Smooth muscle cell (in vitro differentiated cells): ENCODE measurements around the gene KCNJ4. TPM values are rescaled to one million over a fixed set of nuclear protein-coding genes. Genes with fewer than 3 reads are reported as not detected.

Experiments used
- DNase-seq: peaks from one replicate; lab custom pipeline; 2025; ENCODE audit not compliant: unreplicated experiment; lab: John Stamatoyannopoulos, UW
- H2AFZ ChIP-seq: fragments of 200-600 bp; sonication (generic); 2 replicates; pipeline ENCODE4 v1.6.0; 2016; ENCODE audit warnings: antibody characterized with exemption, low read depth, mild to moderate bottlenecking
- H3F3A ChIP-seq: fragments of 200-600 bp; sonication (generic); 2 replicates; pipeline ENCODE4 v1.6.0; 2017; ENCODE audit warnings: antibody characterized with exemption, low read depth
- H3K27ac ChIP-seq: fragments of 200-600 bp; sonication (generic); 2 replicates; pipeline ENCODE4 v1.5.1; 2016; ENCODE audit warnings: low read depth, mild to moderate bottlenecking
- H3K27me3 ChIP-seq: fragments of 200-600 bp; sonication (generic); 2 replicates; pipeline ENCODE4 v1.6.1; 2016; ENCODE audit warnings: low read depth, mild to moderate bottlenecking
- H3K36me3 ChIP-seq: fragments of 200-600 bp; sonication (generic); 2 replicates; pipeline ENCODE4 v1.5.1; 2016; ENCODE audit warnings: low read depth
- H3K4me1 ChIP-seq: fragments of 200-600 bp; sonication (generic); 2 replicates; pipeline ENCODE4 v1.5.1; 2016; ENCODE audit warnings: low read depth
- H3K4me2 ChIP-seq: fragments of 200-600 bp; sonication (generic); 2 replicates; pipeline ENCODE4 v1.6.0; 2016; ENCODE audit warnings: mild to moderate bottlenecking
- H3K4me3 ChIP-seq: fragments of 200-600 bp; sonication (generic); 2 replicates; pipeline ENCODE4 v1.5.1; 2016; ENCODE audit warnings: mild to moderate bottlenecking
- H3K79me2 ChIP-seq: fragments of 200-600 bp; sonication (generic); 2 replicates; pipeline ENCODE4 v1.6.0; 2016; ENCODE audit warnings: low read depth, mild to moderate bottlenecking
- H3K9ac ChIP-seq: fragments of 200-600 bp; sonication (generic); 2 replicates; pipeline ENCODE4 v1.6.0; 2016; ENCODE audit warnings: low read depth
- H3K9me3 ChIP-seq: fragments of 200-600 bp; sonication (generic); replicated peaks from 2 replicates; pipeline ENCODE4 v1.5.1; 2016; ENCODE audit warnings: low read depth
- H4K20me1 ChIP-seq: fragments of 200-600 bp; sonication (generic); 2 replicates; pipeline ENCODE4 v1.6.0; 2016; ENCODE audit warnings: low read depth
- WGBS: methylation state at CpG from one replicate; pipeline ENCODE4 v1.1.7; 2016; ENCODE audit warnings: low lambda C conversion rate; 5-methylcytosine and 5-hydroxymethylcytosine counted together
- polyA plus RNA-seq: library from polyadenylated mRNA; unstranded; fragments of >200 nt; fragmentation: Nextera tagmentation; extraction: Ambion mirVana; gene quantifications from 2 replicates; pipeline ENCODE4 v1.2.1, GENCODE V29; 2016
- total RNA-seq: library from RNA; depleted of rRNA; stranded (reverse); fragments of >200 nt; gene quantifications from 2 replicates; pipeline ENCODE4 v1.2.3, GENCODE V29; 2014
- TF ChIP-seq, protein P1 (sequence below): fragments of 200-600 bp; sonication (generic); IDR thresholded peaks from 2 replicates; pipeline ENCODE4 v1.5.1; 2017; ENCODE audit warnings: borderline replicate concordance, mild to moderate bottlenecking, antibody characterized with exemption; ENCODE audit not compliant: insufficient read depth, poor library complexity, severe bottlenecking

The KCNJ4 gene
- total RNA-seq (0.81 TPM in 1 of 2 replicates, not detected in the other), polyA plus RNA-seq (not detected in 2 replicates)

DNA sequence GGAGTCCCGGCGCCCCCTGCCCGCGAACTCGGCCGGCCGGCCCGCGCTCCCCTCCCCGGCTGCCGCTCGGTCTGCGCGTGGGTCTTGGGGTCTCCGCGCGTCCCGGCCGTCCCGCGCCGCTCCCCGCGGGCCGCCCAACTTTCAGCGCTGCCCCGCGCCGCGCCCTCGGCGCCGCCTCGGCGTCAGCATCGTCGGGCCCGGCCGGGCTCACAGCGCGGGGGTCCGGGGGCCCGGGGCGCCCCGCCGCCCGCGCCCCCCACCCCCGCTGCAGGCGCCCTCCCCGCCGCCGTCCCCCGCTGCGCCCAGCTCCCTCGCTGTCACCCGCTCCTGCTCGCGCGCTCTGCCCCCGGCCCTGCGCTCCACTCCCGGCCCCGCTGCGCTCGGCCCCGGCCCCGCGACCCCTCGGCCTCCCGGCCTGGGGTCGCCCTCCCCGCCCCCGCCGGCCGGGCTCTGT lies at the start of gene KCNJ4:
Gene KCNJ4 (minus strand): TSS at position 124 of the 454 bp plus-strand sequence. CDS start 27,067 bp downstream, outside the sequence.
- WGBS, result no CpG with 5 or more reads among the region's 76 CpGs
- H3K4me3 ChIP-seq, result peak within 1 kb of the TSS; percentile 65

DNA sequence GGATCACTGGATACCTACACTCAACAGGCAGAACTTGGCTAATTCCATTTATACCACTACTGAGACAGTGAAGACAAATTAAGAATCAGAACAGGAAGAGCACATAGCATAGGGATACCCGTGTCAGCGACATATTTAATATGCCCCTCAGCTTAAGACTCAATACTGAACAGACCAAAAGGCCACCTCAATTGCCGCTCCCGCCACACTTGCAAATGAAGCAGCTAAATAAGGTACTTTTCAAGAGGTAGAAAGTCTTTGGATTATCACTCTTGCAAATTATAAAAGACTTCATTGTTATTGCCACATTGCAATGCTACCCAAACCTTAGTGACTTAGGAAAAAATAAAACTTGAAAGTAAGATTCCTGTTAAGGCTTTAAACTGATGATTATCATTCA lies 48.0 kb upstream of the KCNJ4 start:
- WGBS, result 77% methylated on average over 4 of the region's 4 CpGs
- Histone ChIP-seq H3K9me3 (no peaks in the 10 kb centered on the region), H3K9ac (no peak overlapping the region), H2AFZ (no peak overlapping the region), H3K4me1 (peaks cover 20% of the 10 kb centered on the region), H3K4me3 (peak overlapping the region; percentile 92), H3K79me2 (peaks cover 79% of the 10 kb centered on the region), H3K36me3 (peaks cover 20% of the 10 kb centered on the region), H3K4me2 (peak overlapping the region; percentile 91), H3K27ac (peak overlapping the region; percentile 100), H3K27me3 (no peaks in the 10 kb centered on the region), H3F3A (peaks cover 17% of the 10 kb centered on the region), H4K20me1 (peaks cover 74% of the 10 kb centered on the region)
- no peak for DNase-seq
- TF ChIP-seq, protein P1, sequence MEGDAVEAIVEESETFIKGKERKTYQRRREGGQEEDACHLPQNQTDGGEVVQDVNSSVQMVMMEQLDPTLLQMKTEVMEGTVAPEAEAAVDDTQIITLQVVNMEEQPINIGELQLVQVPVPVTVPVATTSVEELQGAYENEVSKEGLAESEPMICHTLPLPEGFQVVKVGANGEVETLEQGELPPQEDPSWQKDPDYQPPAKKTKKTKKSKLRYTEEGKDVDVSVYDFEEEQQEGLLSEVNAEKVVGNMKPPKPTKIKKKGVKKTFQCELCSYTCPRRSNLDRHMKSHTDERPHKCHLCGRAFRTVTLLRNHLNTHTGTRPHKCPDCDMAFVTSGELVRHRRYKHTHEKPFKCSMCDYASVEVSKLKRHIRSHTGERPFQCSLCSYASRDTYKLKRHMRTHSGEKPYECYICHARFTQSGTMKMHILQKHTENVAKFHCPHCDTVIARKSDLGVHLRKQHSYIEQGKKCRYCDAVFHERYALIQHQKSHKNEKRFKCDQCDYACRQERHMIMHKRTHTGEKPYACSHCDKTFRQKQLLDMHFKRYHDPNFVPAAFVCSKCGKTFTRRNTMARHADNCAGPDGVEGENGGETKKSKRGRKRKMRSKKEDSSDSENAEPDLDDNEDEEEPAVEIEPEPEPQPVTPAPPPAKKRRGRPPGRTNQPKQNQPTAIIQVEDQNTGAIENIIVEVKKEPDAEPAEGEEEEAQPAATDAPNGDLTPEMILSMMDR, result no peak

More for the DNA sequence above, at the start of gene KCNJ4:
- Histone ChIP-seq H3F3A (no peaks in the 10 kb centered on the region), H3K36me3 (no peaks in the 10 kb centered on the region), H3K27me3 (peaks cover 63% of the 10 kb centered on the region), H4K20me1 (no peaks in the 10 kb centered on the region), H3K9me3 (no peaks in the 10 kb centered on the region), H3K4me2 (peak within 1 kb of the TSS; percentile 97), H3K79me2 (no peaks in the 10 kb centered on the region), H3K27ac (no peak within 1 kb of the TSS), H3K9ac (no peak within 1 kb of the TSS), H2AFZ (peak within 1 kb of the TSS; percentile 87), H3K4me1 (no peaks in the 10 kb centered on the region)
- no peak for DNase-seq
- TF ChIP-seq, protein P1, result no peak

DNA sequence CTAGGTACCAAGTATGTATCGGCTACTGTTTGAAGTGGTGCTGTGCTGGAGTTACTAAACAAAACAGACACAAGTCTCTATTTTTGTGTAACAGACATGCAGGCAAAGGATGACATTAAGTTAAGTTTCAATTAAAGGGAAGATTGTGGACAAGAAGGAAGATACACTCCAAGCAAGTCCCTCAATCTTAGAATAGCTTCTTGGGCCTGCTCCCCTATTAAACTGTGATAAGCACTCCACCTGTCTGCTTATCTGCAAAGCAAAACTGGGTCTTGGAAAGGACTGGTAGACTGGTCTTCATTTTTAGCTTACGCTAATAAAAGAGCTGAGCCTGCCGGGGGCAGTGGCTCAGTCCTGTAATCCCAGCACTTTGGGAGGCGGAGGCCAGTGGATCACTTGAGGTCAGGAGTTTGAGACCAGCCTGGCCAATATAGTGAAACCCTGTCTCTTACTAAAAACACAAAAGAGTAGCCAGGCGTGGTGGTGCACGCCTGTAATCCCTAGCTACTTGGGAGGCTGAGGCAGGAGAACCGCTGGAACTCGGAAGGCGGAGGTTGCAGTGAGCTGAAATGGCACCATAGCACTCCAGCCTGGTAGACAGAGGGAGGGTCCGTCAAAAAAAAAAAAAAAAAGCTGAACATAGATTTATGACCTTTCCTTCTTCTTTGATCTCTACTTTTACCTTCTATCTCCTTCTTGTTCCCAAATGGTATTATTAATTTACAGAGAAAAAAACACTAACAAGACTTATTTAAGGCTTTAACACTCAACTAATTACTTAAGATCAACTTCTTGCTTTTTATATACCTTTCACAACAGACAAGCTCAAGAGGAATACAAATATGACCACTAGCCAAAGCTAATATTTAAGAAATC lies 47.0 kb upstream of the KCNJ4 start:
- Histone ChIP-seq H3F3A (peaks cover 21% of the 10 kb centered on the region), H3K27ac (peak overlapping the region; percentile 100), H3K36me3 (peaks cover 25% of the 10 kb centered on the region), H4K20me1 (peaks cover 84% of the 10 kb centered on the region), H3K4me2 (peak overlapping the region; percentile 91), H2AFZ (no peak overlapping the region), H3K4me1 (peaks cover 20% of the 10 kb centered on the region), H3K27me3 (no peaks in the 10 kb centered on the region), H3K9me3 (no peaks in the 10 kb centered on the region), H3K9ac (no peak overlapping the region), H3K4me3 (peak overlapping the region; percentile 92), H3K79me2 (peaks cover 85% of the 10 kb centered on the region)
- no peak for DNase-seq
- WGBS, result 91% methylated on average over 10 of the region's 10 CpGs
- TF ChIP-seq, protein P1, result no peak
